Measurements from ENCODE around the gene SCYL2. TPM values are rescaled to one million over a fixed set of nuclear protein-coding genes. Genes with fewer than 3 reads are reported as not detected.

SCYL2 gene
- total RNA-seq, 1 donor from 2014 or later = 38.7 TPM

DNA sequence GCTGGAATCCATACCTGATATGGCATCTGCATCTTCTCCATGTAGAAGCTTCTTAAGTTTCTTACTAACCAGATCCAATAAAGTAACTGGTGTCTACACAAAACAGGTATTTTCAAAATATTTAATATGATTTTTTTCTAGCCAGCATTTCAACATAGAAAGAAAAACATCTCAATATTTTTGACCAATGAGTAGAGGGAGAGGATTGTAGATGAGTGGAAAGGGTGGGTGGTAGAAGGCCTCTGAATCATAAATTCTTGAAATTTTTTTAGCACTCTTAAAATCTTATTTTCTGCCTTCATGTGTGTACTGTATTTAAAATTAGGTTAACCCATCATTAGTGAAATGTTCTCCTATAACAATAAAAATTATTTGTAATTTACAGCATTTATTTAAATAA, 18.1 kb upstream of the SCYL2 start:
- ATAC-seq (ENCODE audit: low read depth) (no peak), DNase-seq (no peak)
- H3K27ac Mint-ChIP-seq = no peak overlapping the region
- intact Hi-C loops (cut with micrococcal nuclease) = no loop called here
- POLR2A ChIA-PET = no interaction called here
- H3K4me1 Mint-ChIP-seq = no peaks in the 10 kb centered on the region
- no peaks in the 10 kb centered on the region for H3K36me3 Mint-ChIP-seq (ENCODE audit: low read depth)
- no peak overlapping the region for H3K4me3 Mint-ChIP-seq
- CTCF ChIA-PET = no interaction called here
- H3K9me3 Mint-ChIP-seq = no peaks in the 10 kb centered on the region
- no peaks in the 10 kb centered on the region for H3K27me3 Mint-ChIP-seq
- TF ChIP-seq, protein P1, sequence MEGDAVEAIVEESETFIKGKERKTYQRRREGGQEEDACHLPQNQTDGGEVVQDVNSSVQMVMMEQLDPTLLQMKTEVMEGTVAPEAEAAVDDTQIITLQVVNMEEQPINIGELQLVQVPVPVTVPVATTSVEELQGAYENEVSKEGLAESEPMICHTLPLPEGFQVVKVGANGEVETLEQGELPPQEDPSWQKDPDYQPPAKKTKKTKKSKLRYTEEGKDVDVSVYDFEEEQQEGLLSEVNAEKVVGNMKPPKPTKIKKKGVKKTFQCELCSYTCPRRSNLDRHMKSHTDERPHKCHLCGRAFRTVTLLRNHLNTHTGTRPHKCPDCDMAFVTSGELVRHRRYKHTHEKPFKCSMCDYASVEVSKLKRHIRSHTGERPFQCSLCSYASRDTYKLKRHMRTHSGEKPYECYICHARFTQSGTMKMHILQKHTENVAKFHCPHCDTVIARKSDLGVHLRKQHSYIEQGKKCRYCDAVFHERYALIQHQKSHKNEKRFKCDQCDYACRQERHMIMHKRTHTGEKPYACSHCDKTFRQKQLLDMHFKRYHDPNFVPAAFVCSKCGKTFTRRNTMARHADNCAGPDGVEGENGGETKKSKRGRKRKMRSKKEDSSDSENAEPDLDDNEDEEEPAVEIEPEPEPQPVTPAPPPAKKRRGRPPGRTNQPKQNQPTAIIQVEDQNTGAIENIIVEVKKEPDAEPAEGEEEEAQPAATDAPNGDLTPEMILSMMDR (IDR thresholded peaks at IDR 0.05) = no peak

DNA sequence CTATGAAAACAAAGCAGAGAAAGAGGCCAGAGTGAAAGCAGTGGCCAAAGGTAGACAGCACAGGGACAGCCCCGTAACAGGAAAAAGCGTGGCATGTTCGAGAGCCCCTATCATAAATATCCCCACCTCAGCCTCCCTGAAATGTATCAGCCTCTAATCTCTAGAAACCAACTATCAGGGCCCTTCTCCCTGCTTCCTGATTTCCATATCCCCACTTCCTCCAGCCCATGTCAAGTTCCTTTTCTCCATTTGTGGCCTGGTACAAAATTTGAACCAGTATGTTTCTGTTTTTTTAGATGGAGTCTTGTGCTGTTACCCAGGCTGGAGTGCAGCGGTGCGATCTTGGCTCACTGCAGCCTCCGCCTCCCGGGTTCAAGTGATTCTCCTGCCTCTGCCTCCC, 17.0 kb upstream of the SCYL2 start:
- TF ChIP-seq, protein P1 (IDR thresholded peaks at IDR 0.05) = no peak
- Mint-ChIP-seq H3K4me1 (no peaks in the 10 kb centered on the region), H3K27ac (no peak overlapping the region), H3K27me3 (no peaks in the 10 kb centered on the region), H3K9me3 (no peaks in the 10 kb centered on the region), H3K4me3 (no peak overlapping the region), H3K36me3 (ENCODE audit: low read depth) (no peaks in the 10 kb centered on the region)
- DNase-seq (no peak), ATAC-seq (ENCODE audit: low read depth) (no peak)
- ChIA-PET POLR2A (no interaction called here), CTCF (no interaction called here)
- intact Hi-C loops (cut with micrococcal nuclease) = no loop called here

DNA sequence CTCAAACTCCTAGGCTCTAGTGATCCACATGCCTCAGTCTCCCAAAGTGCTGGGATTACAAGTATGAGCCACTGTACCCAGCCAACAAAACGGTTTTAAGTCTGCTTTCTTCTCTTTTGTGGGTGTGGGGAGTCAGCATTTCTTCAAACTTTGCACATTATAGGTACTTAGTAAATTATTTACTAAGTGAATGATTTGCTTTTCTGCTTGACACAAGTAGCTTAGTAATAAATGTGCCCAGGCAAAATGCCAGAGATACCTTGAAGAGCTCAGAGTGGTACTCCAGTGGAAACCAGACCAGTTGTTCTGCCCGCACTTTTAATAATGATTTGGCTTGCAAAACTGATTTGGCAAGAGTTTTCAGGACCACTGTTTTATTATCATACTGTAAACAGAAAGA, 15.1 kb upstream of the SCYL2 start:
- CTCF ChIA-PET = no interaction called here
- POLR2A ChIA-PET = no interaction called here
- H3K36me3 Mint-ChIP-seq (ENCODE audit: low read depth) = no peaks in the 10 kb centered on the region

DNA sequence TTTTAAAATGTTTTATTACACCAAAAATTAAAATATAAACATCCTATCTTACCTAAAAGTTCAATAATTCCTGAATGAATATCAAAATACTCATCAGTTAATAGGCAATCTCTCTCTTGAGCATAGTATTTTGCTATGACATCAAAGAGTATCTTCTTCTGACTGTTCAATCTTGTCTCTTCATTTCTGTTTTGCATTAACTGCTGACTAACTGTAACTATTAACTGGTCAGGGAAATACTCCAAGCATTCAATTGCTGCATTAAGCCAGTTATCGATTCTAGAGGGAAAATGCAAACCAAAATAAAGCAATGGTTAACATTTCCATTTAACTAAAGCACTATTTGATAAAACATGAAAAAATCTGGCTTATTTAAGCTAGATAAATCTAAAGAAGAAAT, 13.5 kb upstream of the SCYL2 start:
- ChIA-PET CTCF (no interaction called here), POLR2A (no interaction called here)
- Mint-ChIP-seq H3K4me3 (no peak overlapping the region), H3K9me3 (no peaks in the 10 kb centered on the region), H3K27me3 (no peaks in the 10 kb centered on the region), H3K4me1 (no peaks in the 10 kb centered on the region), H3K36me3 (ENCODE audit: low read depth) (no peaks in the 10 kb centered on the region), H3K27ac (no peak overlapping the region)
- TF ChIP-seq, protein P1 (IDR thresholded peaks at IDR 0.05) = no peak
- ATAC-seq (ENCODE audit: low read depth) (no peak), DNase-seq (no peak)
- intact Hi-C loops (cut with micrococcal nuclease) = no loop called here

More for the DNA sequence above, 15.1 kb upstream of the SCYL2 start:
- Mint-ChIP-seq H3K27ac (no peak overlapping the region), H3K9me3 (no peaks in the 10 kb centered on the region), H3K27me3 (no peaks in the 10 kb centered on the region), H3K4me3 (no peak overlapping the region), H3K4me1 (no peaks in the 10 kb centered on the region)
- ATAC-seq (ENCODE audit: low read depth) (no peak), DNase-seq (no peak)
- intact Hi-C loops (cut with micrococcal nuclease) = no loop called here
- TF ChIP-seq, protein P1 (IDR thresholded peaks at IDR 0.05) = no peak

DNA sequence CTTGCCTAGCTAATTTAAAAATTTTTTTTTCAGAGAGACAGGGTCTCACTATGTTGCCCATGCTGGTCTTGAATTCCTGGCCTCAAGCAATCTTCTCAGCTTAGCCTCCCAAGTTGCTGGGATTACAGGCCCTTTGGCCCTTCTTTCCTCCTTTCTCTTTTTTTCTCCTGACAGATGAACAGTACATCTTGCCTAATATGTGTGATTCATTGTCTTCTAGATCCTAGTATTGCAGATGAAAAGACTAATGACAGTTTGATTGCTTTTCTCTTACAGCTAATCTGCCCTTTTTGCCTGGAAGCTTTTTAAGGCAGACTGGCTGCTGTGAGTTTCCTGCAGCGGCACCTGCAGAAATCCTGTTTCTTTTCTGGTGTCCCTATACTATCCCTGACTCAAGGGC, 12.1 kb upstream of the SCYL2 start:
- Mint-ChIP-seq H3K27me3 (no peaks in the 10 kb centered on the region), H3K36me3 (ENCODE audit: low read depth) (no peaks in the 10 kb centered on the region), H3K9me3 (no peaks in the 10 kb centered on the region), H3K27ac (no peak overlapping the region), H3K4me1 (no peaks in the 10 kb centered on the region), H3K4me3 (no peak overlapping the region)
- TF ChIP-seq, protein P1 (IDR thresholded peaks at IDR 0.05) = no peak
- ATAC-seq (ENCODE audit: low read depth) (no peak), DNase-seq (no peak)
- CTCF ChIA-PET = interaction anchor here (1.0 kb wide), 1 partner anchor 34 kb away, joined by 3 read pairs; no protein-coding TSS in a partner anchor
- POLR2A ChIA-PET = no interaction called here
- intact Hi-C loops (cut with micrococcal nuclease) = no loop called here

Measured in activated B cell treated with CpG ODN at 0.5 μM for 24 hours (primary cell).